ENCODE measurements around the gene SHISAL2A. TPM values are rescaled to one million over a fixed set of nuclear protein-coding genes. Genes with fewer than 3 reads are reported as not detected.
A peak's percentile ranks its signal among the peaks of the same experiment; 100 is the strongest.

SHISAL2A gene
- total and polyA plus RNA-seq, 9 donors, result 1.3 to 6.5 (median 2.7) TPM

GRCh38 chr1:52635321-52636089 is 2.5 kb downstream of the SHISAL2A start:
- H3K4me3 ChIP-seq (ENCODE audit: low read length), result no peak overlapping the region
- H3K36me3 ChIP-seq (ENCODE audit: control insufficient read depth, insufficient read depth, low read length), result no peaks in the 10 kb centered on the region
- no peaks in the 10 kb centered on the region for H3K9me3 ChIP-seq (replicated peaks; ENCODE audit: control insufficient read depth, low read depth, low read length)
- no peak overlapping the region for H3K27ac ChIP-seq (ENCODE audit: low read length)
- H3K4me1 ChIP-seq (ENCODE audit: control insufficient read depth, insufficient read depth, low read length), result peaks cover 35% of the 10 kb centered on the region
- H3K27me3 ChIP-seq (ENCODE audit: control insufficient read depth, insufficient read depth, low read length), result peaks cover 25% of the 10 kb centered on the region
- WGBS (ENCODE audit: insufficient coverage), result 50% methylated on average over 1 of the region's 4 CpGs
- DNase-seq, result no peak

DNA sequence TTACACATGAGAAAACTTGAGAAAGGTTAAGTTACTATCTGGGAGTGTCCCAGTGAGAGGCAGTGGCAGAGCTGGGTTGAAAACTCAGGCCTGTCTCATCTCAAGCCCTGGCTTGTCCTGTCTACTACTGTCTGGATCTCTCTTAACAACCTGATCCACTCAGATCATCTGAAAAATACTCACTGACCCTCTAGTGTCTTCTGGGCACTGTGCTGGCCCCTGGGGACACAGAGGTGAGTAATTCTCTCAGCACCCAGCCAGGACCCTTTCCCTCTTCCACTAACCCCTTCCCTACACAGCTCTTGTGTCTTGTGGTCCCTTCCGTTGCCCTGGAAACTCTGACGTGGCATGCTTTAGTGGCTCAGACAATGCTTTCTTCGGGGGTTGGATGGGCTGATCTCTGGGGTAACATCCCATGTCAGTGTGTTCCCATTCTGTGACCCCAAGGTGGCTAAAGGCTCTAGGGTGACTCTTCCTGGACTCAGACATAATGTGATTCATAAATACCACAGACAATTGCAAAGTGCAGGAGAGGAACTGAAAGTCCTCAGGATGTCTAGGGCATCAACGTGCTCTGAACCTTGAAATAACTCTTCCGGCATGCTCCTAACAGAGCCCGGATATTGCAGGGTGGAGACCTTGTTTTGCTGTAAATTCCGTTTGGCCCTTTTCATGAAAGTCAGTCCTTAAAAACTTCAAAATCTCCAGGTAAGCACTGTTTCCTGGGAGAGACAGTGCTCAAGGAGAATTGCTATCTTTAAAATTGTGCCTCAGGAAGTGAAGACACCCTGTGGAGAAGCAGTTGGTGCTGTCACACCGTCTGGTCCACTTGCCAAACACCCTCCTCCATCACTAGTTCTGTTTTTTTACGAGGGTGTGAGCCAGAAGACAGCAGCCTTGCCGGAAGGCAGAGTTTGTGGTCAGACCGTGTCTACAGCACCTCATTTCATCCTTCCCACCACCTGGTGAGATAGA is 4.0 kb downstream of the SHISAL2A start:
- Histone ChIP-seq H3K4me1 (ENCODE audit: control insufficient read depth, insufficient read depth, low read length) (peaks cover 30% of the 10 kb centered on the region), H3K36me3 (ENCODE audit: control insufficient read depth, insufficient read depth, low read length) (no peaks in the 10 kb centered on the region), H3K4me3 (ENCODE audit: low read length) (no peak overlapping the region), H3K27ac (ENCODE audit: low read length) (peak overlapping the region; percentile 58), H3K27me3 (ENCODE audit: control insufficient read depth, insufficient read depth, low read length) (peaks cover 24% of the 10 kb centered on the region), H3K9me3 (replicated peaks; ENCODE audit: control insufficient read depth, low read depth, low read length) (no peaks in the 10 kb centered on the region)
- DNase-seq, result peak; percentile 16
- WGBS (ENCODE audit: insufficient coverage), result 60% methylated on average over 5 of the region's 11 CpGs

GRCh38 chr1:52637946-52638345 is 5.0 kb downstream of the SHISAL2A start:
- H3K27me3 ChIP-seq (ENCODE audit: control insufficient read depth, insufficient read depth, low read length), result peaks cover 14% of the 10 kb centered on the region
- H3K4me1 ChIP-seq (ENCODE audit: control insufficient read depth, insufficient read depth, low read length), result peaks cover 20% of the 10 kb centered on the region
- 55% methylated on average over 2 of the region's 4 CpGs for WGBS (ENCODE audit: insufficient coverage)
- H3K9me3 ChIP-seq (replicated peaks; ENCODE audit: control insufficient read depth, low read depth, low read length), result no peaks in the 10 kb centered on the region
- H3K4me3 ChIP-seq (ENCODE audit: low read length), result no peak overlapping the region
- no peak for DNase-seq
- no peak overlapping the region for H3K27ac ChIP-seq (ENCODE audit: low read length)
- H3K36me3 ChIP-seq (ENCODE audit: control insufficient read depth, insufficient read depth, low read length), result no peaks in the 10 kb centered on the region

- H3K36me3 ChIP-seq (ENCODE audit: control insufficient read depth, insufficient read depth, low read length), result no peaks in the 10 kb centered on the region
- no peak for DNase-seq
- WGBS (ENCODE audit: insufficient coverage), result 100% methylated on average over 1 of the region's 6 CpGs
- H3K27me3 ChIP-seq (ENCODE audit: control insufficient read depth, insufficient read depth, low read length), result no peaks in the 10 kb centered on the region
- no peaks in the 10 kb centered on the region for H3K9me3 ChIP-seq (replicated peaks; ENCODE audit: control insufficient read depth, low read depth, low read length)
- no peak overlapping the region for H3K27ac ChIP-seq (ENCODE audit: low read length)
- H3K4me1 ChIP-seq (ENCODE audit: control insufficient read depth, insufficient read depth, low read length), result peaks cover 16% of the 10 kb centered on the region
- H3K4me3 ChIP-seq (ENCODE audit: low read length), result no peak overlapping the region
Observed at GRCh38 chr1:52640697-52641096, 7.7 kb downstream of the SHISAL2A start.

DNA sequence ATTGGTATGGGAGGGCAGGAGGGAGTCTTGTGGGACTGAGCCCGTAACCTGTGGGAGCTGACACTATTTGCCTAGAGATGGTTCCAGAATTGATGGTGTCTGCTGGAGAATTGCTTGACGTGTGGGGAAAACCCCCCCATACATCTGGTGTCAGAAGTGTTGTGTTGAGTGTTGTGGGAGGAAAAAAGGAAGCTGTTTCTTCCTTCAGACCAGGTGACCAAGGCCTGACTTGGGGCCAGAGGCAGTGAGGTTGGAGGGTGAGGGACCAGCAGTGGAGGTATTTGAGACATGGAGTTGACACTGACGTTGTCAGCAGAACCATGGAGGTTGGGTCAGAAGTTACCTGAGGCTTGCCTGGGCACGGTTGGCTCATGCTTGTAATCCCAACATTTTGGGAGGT is 8.3 kb downstream of the SHISAL2A start:
- Histone ChIP-seq H3K4me1 (ENCODE audit: control insufficient read depth, insufficient read depth, low read length) (peaks cover 16% of the 10 kb centered on the region), H3K36me3 (ENCODE audit: control insufficient read depth, insufficient read depth, low read length) (no peaks in the 10 kb centered on the region), H3K9me3 (replicated peaks; ENCODE audit: control insufficient read depth, low read depth, low read length) (no peaks in the 10 kb centered on the region), H3K27me3 (ENCODE audit: control insufficient read depth, insufficient read depth, low read length) (no peaks in the 10 kb centered on the region), H3K27ac (ENCODE audit: low read length) (no peak overlapping the region), H3K4me3 (ENCODE audit: low read length) (no peak overlapping the region)
- DNase-seq, result no peak
- 68% methylated on average over 2 of the region's 4 CpGs for WGBS (ENCODE audit: insufficient coverage)

- no peaks in the 10 kb centered on the region for H3K27me3 ChIP-seq (ENCODE audit: control insufficient read depth, insufficient read depth, low read length)
- H3K9me3 ChIP-seq (replicated peaks; ENCODE audit: control insufficient read depth, low read depth, low read length), result no peaks in the 10 kb centered on the region
- H3K36me3 ChIP-seq (ENCODE audit: control insufficient read depth, insufficient read depth, low read length), result no peaks in the 10 kb centered on the region
- 30% methylated on average over 2 of the region's 6 CpGs for WGBS (ENCODE audit: insufficient coverage)
- no peaks in the 10 kb centered on the region for H3K4me1 ChIP-seq (ENCODE audit: control insufficient read depth, insufficient read depth, low read length)
- H3K27ac ChIP-seq (ENCODE audit: low read length), result no peak overlapping the region
- DNase-seq, result no peak
- H3K4me3 ChIP-seq (ENCODE audit: low read length), result no peak overlapping the region
Observed at GRCh38 chr1:52645261-52645660, 12.3 kb downstream of the SHISAL2A start.

DNA sequence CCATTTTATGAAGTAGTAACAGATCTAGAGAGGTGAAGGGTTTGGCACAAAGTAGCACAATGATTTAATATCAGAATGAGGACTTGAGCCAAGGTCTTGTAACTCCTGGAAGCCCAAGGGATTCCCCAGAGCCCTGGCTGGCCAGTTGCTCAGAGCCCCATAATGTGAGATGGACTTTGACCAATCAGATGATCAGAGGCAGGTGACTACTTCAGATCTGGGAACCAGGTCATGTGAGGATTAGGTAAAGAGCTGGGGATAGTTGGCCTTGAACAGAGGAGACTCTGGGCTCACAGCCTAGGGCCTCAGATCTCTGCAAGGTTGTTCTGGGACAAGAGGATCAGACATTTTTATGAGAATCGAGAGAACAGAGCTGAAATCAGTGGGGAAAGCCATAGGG is 18.9 kb downstream of the SHISAL2A start:
- no peak for DNase-seq
- no peak overlapping the region for H3K4me3 ChIP-seq (ENCODE audit: low read length)
- H3K9me3 ChIP-seq (replicated peaks; ENCODE audit: control insufficient read depth, low read depth, low read length), result no peaks in the 10 kb centered on the region
- no CpG with 5 or more reads among the region's 1 CpG for WGBS (ENCODE audit: insufficient coverage)
- no peaks in the 10 kb centered on the region for H3K27me3 ChIP-seq (ENCODE audit: control insufficient read depth, insufficient read depth, low read length)
- no peaks in the 10 kb centered on the region for H3K36me3 ChIP-seq (ENCODE audit: control insufficient read depth, insufficient read depth, low read length)
- no peaks in the 10 kb centered on the region for H3K4me1 ChIP-seq (ENCODE audit: control insufficient read depth, insufficient read depth, low read length)
- H3K27ac ChIP-seq (ENCODE audit: low read length), result no peak overlapping the region

DNA sequence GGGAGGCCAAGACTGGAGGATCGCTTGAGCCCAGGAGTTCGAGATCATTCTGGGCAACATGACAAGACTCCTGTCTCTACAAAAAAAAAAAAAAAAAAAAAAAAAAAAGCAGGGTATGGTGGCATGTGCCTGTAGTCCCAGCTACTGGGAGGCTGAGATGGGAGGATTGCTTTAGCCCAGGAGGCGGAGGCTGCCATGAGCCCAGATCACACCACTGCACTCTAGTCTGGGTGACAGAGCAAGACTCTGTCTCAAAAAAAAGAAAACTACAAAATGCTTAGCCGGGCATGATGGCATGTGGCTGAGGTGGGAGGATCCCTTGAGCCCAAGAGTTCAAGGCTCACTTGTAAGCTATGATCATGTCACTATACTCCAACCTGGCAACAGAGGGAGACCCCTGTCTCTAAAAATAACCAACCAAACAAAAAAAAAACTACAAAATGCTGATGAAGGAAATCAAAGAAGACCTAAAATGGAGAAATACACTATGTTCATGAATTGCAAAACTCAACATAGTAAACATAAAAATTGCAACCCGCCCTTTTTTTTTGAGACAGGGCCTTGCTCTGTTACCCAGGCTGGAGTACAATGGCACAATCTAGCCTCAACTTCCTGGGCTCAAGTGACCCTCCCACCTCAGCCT is 20.4 kb downstream of the SHISAL2A start:
- H3K9me3 ChIP-seq (replicated peaks; ENCODE audit: control insufficient read depth, low read depth, low read length), result no peaks in the 10 kb centered on the region
- no peak overlapping the region for H3K27ac ChIP-seq (ENCODE audit: low read length)
- DNase-seq, result no peak
- no peak overlapping the region for H3K4me3 ChIP-seq (ENCODE audit: low read length)
- no peaks in the 10 kb centered on the region for H3K27me3 ChIP-seq (ENCODE audit: control insufficient read depth, insufficient read depth, low read length)
- no peaks in the 10 kb centered on the region for H3K4me1 ChIP-seq (ENCODE audit: control insufficient read depth, insufficient read depth, low read length)
- WGBS (ENCODE audit: insufficient coverage), result no CpG with 5 or more reads among the region's 5 CpGs
- H3K36me3 ChIP-seq (ENCODE audit: control insufficient read depth, insufficient read depth, low read length), result no peaks in the 10 kb centered on the region

DNA sequence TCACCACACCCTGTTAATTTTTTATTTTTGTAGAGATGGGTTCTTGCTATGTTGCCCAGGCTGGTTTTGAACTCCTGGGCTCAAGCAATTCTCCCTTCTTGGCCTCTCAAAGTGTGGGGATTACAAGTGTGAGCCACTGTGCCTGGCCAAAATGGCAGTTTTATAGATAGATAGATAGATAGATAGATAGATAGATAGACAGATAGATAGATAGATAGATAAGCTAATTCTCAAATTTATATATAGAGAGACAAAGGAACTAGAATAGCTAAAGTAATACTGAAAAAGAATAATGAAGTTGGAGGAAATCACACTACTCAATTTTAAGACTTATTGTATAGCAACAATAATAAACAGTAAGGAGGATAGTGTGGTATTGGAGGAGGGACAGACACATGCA is 21.1 kb downstream of the SHISAL2A start:
- Histone ChIP-seq H3K9me3 (replicated peaks; ENCODE audit: control insufficient read depth, low read depth, low read length) (no peaks in the 10 kb centered on the region), H3K36me3 (ENCODE audit: control insufficient read depth, insufficient read depth, low read length) (no peaks in the 10 kb centered on the region), H3K4me1 (ENCODE audit: control insufficient read depth, insufficient read depth, low read length) (no peaks in the 10 kb centered on the region), H3K27me3 (ENCODE audit: control insufficient read depth, insufficient read depth, low read length) (no peaks in the 10 kb centered on the region), H3K27ac (ENCODE audit: low read length) (no peak overlapping the region), H3K4me3 (ENCODE audit: low read length) (no peak overlapping the region)
- DNase-seq, result no peak

GRCh38 chr1:52657702-52658101 is 24.7 kb downstream of the SHISAL2A start:
- no peaks in the 10 kb centered on the region for H3K36me3 ChIP-seq (ENCODE audit: control insufficient read depth, insufficient read depth, low read length)
- 100% methylated on average over 2 of the region's 3 CpGs for WGBS (ENCODE audit: insufficient coverage)

More at GRCh38 chr1:52657702-52658101, 24.7 kb downstream of the SHISAL2A start:
- H3K4me1 ChIP-seq (ENCODE audit: control insufficient read depth, insufficient read depth, low read length), result peaks cover 5% of the 10 kb centered on the region
- H3K4me3 ChIP-seq (ENCODE audit: low read length), result no peak overlapping the region
- no peak overlapping the region for H3K27ac ChIP-seq (ENCODE audit: low read length)
- H3K27me3 ChIP-seq (ENCODE audit: control insufficient read depth, insufficient read depth, low read length), result no peaks in the 10 kb centered on the region
- no peak for DNase-seq
- H3K9me3 ChIP-seq (replicated peaks; ENCODE audit: control insufficient read depth, low read depth, low read length), result no peaks in the 10 kb centered on the region
